Gastroesophageal sphincter (tissue), 4 donors: ENCODE measurements around the gene TBX6. TPM values are rescaled to one million over a fixed set of nuclear protein-coding genes. Genes with fewer than 3 reads are reported as not detected.

ENCODE experiments used
- ATAC-seq: fragments of 150-250 bp; one replicate; pipeline ENCODE4 v1.9.1; 2016; ENCODE audit warnings: mild to moderate bottlenecking, moderate library complexity
- H3K27ac ChIP-seq, 4 donors: fragments of 200-600 bp; sonication (generic) in 3 of 4; 1 replicate in 3 of 4; 2 replicates in 1 of 4; pipeline ENCODE4 v1.5.1; 2016 to 2019
- H3K27me3 ChIP-seq: fragments of 200-600 bp; sonication (generic); one replicate; pipeline ENCODE4 v1.5.1; 2019
- H3K36me3 ChIP-seq, 2 donors: fragments of 200-600 bp; sonication (generic); one replicate each; pipeline ENCODE4 v1.5.1; 2019; ENCODE audit warnings: control low read depth in 1 of 2
- H3K4me1 ChIP-seq, 3 donors: fragments of 200-600 bp; sonication (generic); 1 replicate in 2 of 3; 2 replicates in 1 of 3; pipeline ENCODE4 v1.5.1; 2016 to 2019; ENCODE audit warnings: control low read depth in 2 of 3
- H3K4me3 ChIP-seq, 2 donors: fragments of 200-600 bp; sonication (generic); one replicate each; pipeline ENCODE4 v1.5.1; 2019; ENCODE audit warnings: mild to moderate bottlenecking in 1 of 2, moderate library complexity in 1 of 2
- H3K9me3 ChIP-seq, 3 donors: fragments of 200-600 bp; sonication (generic); one replicate each; pipeline ENCODE4 v1.5.1; 2017 to 2019; ENCODE audit warnings: control low read depth in 2 of 3
- EP300 ChIP-seq: sonication (generic); formaldehyde crosslinking; IDR thresholded peaks from one replicate; pipeline ENCODE4 v1.6.1; 2017; ENCODE audit warnings: antibody characterized with exemption, mild to moderate bottlenecking
- POLR2A ChIP-seq, 2 donors: fragments of 450-650 bp; IDR thresholded peaks; one replicate each; pipeline ENCODE4 v1.6.1; 2017; ENCODE audit warnings: antibody characterized with exemption in 2 of 2, mild to moderate bottlenecking in 2 of 2, moderate library complexity in 1 of 2
- POLR2AphosphoS5 ChIP-seq: sonication (generic); formaldehyde crosslinking; IDR thresholded peaks from one replicate; pipeline ENCODE4 v1.6.1; 2017; ENCODE audit warnings: antibody characterized with exemption
- WGBS, 2 donors: methylation state at CpG; one replicate each; pipeline ENCODE4 v1.1.5; 2018; ENCODE audit warnings: low coverage in 1 of 2; 5-methylcytosine and 5-hydroxymethylcytosine counted together
- total RNA-seq, 4 donors: library from RNA; depleted of rRNA; stranded (reverse); fragments of >200 nt; gene quantifications; one replicate each; pipeline ENCODE4 v1.1.0, GENCODE V29; 2016
- TF ChIP-seq, protein P1 (sequence below), 4 experiments: fragments of 200-600 bp in 2 of 4; fragments of 450-650 bp in 2 of 4; sonication (generic) in 1 of 4; IDR thresholded peaks; one replicate each; pipeline ENCODE4 v1.5.1; 2017 to 2019; ENCODE audit warnings: antibody characterized with exemption in 4 of 4, mild to moderate bottlenecking in 2 of 4, moderate library complexity in 2 of 4

TBX6 gene
- total RNA-seq, 4 donors from 2014 or later = 0.40 to 0.84 (median 0.45) TPM

DNA sequence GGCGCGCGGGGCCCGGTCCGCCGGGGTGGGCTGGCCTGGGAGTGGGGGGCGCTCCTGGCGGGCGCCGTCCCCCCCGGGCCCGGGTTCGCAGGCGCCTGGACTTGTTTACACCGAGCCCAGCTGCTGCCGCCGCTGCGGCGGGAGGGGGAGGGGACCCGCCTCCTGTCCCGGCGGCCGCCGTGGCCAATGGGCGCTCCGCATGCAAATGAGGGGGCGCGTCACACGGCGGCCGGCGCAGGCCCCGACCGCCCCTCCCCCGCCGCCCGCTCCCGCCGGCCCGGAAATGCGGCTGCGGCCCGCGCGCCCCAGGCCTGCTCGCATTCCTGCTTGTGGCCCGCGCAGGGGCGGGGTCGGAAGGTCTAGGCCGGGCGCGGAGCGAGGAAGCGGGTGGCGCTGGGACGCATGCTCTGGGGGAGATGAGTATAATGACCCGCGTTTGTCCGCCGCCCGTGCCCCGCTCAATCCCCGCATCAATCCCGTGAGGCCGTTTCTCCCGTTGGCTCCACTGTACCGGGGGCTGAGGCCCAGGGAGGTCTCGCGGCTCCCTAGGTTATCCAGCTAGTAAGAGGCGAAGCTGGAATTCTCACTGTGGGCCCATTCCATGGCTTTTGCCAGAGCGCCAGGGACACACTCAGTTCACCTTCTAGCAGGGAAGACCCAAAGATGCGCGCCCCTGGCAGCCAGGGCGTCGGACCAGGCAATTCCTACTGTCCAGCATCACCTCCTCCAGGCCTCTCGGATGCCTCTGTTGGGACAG is 4.6 kb upstream of the TBX6 start, which contains the start of gene YPEL3:
Gene YPEL3 (minus strand): TSS at position 109 of the 757 bp plus-strand sequence. CDS start 731 bp downstream, outside the sequence.
- Histone ChIP-seq H3K4me3 (peak within 1 kb of the TSS; percentile 86 to 96), H3K27ac (peak within 1 kb of the TSS; percentile 89 to 98 (median 96)), H3K4me1 (peaks cover 3 to 47% (median 30%) of the 10 kb centered on the region in 3 donors), H3K9me3 (peaks cover 0 to 19% (median 0%) of the 10 kb centered on the region in 3 donors), H3K36me3 (peaks cover 0 to 24% of the 10 kb centered on the region in 2 donors), H3K27me3 (no peaks in the 10 kb centered on the region)
- 60% methylated on average over 1 of the region's 77 CpGs; no CpG with 5 or more reads in 1 of the 2 donors for WGBS, 2 donors
- peak; percentile 86 for ATAC-seq
- peak; percentile 63 to 64 for TF ChIP-seq POLR2A (IDR thresholded peaks at IDR 0.05)
- TF ChIP-seq EP300 = no peak
- peak; percentile 50 for TF ChIP-seq POLR2AphosphoS5

DNA sequence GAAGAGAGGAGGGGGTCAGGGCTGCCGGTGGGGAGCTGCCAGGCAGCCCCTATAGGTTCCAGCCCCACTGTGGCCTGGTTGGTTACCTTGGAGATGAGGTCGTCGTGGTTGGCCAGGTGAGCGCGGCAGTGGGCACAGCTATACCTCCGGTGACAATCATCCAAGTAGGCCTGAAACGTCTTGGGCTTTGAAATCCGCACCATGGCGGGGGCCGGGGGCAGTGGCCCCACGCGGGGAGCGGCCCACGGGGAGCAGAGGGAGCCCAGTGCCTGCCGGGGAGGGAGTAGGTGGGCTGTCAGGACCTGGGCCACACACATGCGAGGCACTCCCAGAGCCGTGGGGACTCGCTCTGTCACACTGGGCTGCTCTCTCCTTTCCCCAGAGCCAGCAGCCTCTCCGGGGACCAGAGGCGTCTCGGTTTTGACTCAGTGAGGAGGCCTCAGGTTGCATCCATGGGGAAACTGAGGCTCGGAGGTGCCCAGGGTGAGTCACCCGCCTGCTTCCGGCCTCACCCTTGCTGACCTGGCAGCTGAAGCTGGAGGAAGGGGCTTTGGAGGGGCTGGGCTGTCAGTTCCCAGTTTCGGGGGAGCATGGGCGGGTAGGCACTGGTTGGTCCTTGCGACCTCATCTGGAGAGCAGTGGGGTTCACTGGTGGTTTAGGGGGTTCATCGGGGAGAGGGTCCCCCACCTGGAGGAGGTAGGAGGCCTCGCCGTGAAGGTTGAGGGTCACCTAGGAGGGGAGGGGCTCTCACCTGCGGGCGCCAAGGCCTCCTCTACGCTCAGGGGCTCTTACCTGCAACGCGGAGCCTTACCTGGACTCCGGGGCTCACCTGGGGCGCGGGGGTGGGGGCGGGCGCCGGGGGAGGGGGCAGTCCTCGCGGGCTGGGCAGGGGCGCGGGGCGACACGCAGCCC is 3.7 kb upstream of the TBX6 start:
- Histone ChIP-seq H3K27ac (peak overlapping the region; percentile 89 to 98 (median 96)), H3K4me3 (peak overlapping the region; percentile 86 to 96), H3K27me3 (no peaks in the 10 kb centered on the region), H3K4me1 (peaks cover 3 to 56% (median 34%) of the 10 kb centered on the region in 3 donors), H3K9me3 (peaks cover 0 to 19% (median 0%) of the 10 kb centered on the region in 3 donors), H3K36me3 (peaks cover 0 to 24% of the 10 kb centered on the region in 2 donors)
- 67% methylated on average over 1 of the region's 47 CpGs; no CpG with 5 or more reads in 1 of the 2 donors for WGBS, 2 donors
- ATAC-seq = no peak
- TF ChIP-seq POLR2AphosphoS5 (no peak), EP300 (no peak), POLR2A (IDR thresholded peaks at IDR 0.05) (no peak)
- TF ChIP-seq, protein P1, sequence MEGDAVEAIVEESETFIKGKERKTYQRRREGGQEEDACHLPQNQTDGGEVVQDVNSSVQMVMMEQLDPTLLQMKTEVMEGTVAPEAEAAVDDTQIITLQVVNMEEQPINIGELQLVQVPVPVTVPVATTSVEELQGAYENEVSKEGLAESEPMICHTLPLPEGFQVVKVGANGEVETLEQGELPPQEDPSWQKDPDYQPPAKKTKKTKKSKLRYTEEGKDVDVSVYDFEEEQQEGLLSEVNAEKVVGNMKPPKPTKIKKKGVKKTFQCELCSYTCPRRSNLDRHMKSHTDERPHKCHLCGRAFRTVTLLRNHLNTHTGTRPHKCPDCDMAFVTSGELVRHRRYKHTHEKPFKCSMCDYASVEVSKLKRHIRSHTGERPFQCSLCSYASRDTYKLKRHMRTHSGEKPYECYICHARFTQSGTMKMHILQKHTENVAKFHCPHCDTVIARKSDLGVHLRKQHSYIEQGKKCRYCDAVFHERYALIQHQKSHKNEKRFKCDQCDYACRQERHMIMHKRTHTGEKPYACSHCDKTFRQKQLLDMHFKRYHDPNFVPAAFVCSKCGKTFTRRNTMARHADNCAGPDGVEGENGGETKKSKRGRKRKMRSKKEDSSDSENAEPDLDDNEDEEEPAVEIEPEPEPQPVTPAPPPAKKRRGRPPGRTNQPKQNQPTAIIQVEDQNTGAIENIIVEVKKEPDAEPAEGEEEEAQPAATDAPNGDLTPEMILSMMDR (IDR thresholded peaks at IDR 0.05) = no peak

DNA sequence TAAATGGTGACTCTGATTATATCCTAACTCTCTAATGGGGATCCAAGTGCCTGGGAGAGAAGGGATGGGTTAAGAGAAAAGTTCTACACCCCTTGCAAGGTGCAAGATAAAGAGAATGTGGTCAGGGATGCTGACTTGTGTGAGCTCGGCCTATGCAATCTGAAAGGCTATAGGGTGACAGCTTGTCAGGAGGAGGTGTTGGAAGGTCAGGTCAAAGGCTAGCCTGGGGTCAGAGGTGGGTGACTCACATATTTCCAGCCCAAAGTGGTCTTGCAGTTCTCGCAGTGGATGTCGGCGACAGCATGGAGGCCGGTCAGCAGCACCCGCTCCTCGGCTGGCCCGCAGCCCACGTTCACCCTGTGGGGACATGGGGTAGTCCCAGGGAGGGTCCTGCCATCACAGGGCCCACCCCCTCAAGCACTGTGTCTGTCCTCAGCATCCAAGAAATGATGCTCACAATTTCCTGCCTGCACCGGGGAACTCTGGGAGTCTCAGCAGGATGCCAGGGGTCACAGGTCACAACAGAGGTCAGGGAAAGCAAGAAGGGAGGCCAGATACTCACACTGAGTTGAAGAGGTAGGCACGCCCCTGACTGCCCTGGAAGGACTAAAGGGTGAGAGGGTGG is 2.9 kb upstream of the TBX6 start:
- Histone ChIP-seq H3K36me3 (peaks cover 0 to 24% of the 10 kb centered on the region in 2 donors), H3K4me3 (peak overlapping the region; percentile 86 to 96), H3K27ac (peak overlapping the region; percentile 89 to 98 (median 96)), H3K9me3 (peaks cover 0 to 19% (median 0%) of the 10 kb centered on the region in 3 donors), H3K27me3 (no peaks in the 10 kb centered on the region), H3K4me1 (peaks cover 3 to 58% (median 34%) of the 10 kb centered on the region in 3 donors)
- no peak for ATAC-seq
- TF ChIP-seq EP300 (no peak), POLR2A (IDR thresholded peaks at IDR 0.05) (no peak), POLR2AphosphoS5 (no peak)
- TF ChIP-seq, protein P1 (IDR thresholded peaks at IDR 0.05) = no peak
- WGBS, 2 donors = 71 to 74% methylated on average over 1 to 2 of the region's 11 CpGs

DNA sequence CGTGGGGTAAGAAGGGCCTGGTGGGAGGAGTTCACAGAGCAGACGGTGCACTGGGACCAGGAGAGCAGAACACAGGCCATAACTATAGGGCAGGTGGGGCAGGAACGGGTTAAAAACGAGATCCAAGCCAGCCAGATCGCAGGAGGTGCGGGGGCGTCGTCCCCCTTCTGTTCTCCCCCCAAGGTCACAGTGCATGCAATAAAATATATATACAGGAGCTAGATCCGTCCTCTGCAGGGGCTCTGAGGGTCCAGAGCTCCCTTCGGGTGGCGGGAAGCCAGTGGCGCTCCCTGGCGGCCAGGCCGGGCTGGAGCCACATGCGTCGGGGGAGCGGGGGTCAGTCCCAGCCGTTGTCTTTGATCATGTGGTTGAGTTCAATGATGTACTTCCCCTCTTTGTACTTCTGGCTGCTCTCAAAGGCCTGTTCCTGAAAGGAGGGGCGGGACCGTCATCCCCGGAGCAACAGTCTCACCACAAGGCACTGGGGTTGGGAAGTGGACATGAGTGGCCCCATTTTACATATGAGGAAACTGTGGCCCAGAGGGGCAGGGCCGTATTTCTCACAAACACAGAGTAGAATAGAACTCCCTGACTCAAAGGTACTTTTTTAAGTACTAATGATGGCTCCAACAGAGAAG is 768 bp upstream of the TBX6 start:
- 0 to 27% methylated on average over 6 to 10 of the region's 22 CpGs for WGBS, 2 donors
- no peaks in the 10 kb centered on the region for H3K27me3 ChIP-seq

More for the DNA sequence above, 768 bp upstream of the TBX6 start:
- TF ChIP-seq EP300 = no peak
- TF ChIP-seq, protein P1 (IDR thresholded peaks at IDR 0.05) = peak in 3 of 4 experiments; percentile 47 to 67 (median 66)
- TF ChIP-seq POLR2AphosphoS5 = peak; percentile 51
- TF ChIP-seq POLR2A (IDR thresholded peaks at IDR 0.05) = peak in 1 of 2 donors; percentile 31
- ATAC-seq = peak; percentile 48
- Histone ChIP-seq H3K36me3 (peaks cover 0 to 24% of the 10 kb centered on the region in 2 donors), H3K9me3 (peaks cover 0 to 11% (median 0%) of the 10 kb centered on the region in 3 donors), H3K4me3 (peak overlapping the region; percentile 17 to 61), H3K4me1 (peaks cover 3 to 58% (median 34%) of the 10 kb centered on the region in 3 donors), H3K27ac (peak overlapping the region; percentile 39 to 97 (median 89))
